Measurements from ENCODE around the gene CETN3.

CETN3 gene

GRCh38 chr5:90409318-90410177 is at the start of gene CETN3:
Gene CETN3 (minus strand): TSS chr5:90409756. CDS start chr5:90409661, 95 bp downstream.
- peak; percentile 93 to 96 for DNase-seq

DNA sequence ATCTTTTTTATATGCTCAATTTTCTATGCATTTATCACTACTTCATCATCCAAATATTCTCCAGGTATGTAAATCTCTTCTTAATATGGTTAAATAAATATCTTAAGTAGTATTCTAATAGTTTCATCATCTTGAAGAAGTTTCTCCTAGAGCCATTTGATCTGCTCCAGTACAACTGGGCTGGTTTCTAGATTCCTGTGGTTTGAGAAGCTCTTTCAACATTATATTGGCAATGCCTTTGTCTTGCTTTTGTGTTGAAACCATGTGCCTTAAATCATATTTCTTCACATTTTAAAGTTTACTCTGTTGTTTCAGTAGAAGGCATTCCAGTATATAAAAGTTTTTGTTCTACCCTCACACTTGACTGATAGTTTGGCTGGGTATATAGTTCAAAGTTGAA is 37.4 kb upstream of the CETN3 start:
- no peak for DNase-seq

- no peak for DNase-seq
These were observed 31.1 kb upstream of the CETN3 start for GRCh38 chr5:90440644-90441043.

GRCh38 chr5:90438100-90438499 is 28.5 kb upstream of the CETN3 start:
- no peak for DNase-seq

DNA sequence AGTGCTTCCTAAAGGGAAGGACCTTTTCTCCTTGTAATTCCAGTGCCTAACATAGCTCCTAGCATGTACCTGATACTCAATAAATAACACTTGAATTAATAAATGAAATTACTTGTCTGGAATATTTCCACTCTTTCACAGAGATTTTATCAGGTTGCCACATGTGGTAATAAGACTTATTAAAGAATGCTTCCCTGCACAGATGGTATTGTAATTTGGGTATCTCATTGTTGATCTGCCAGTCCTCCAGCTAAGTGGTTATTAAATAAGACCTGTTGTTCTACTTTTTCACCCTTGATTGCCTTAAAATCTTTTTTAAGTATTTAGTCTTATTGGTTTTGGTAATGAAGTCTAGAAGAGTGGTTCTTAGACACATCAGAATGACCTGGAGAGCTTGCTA is 28.1 kb upstream of the CETN3 start:
- DNase-seq = peak; percentile 18 to 80

GRCh38 chr5:90434116-90434714 is 24.7 kb upstream of the CETN3 start:
- peak in 1 of 2 experiments; percentile 52 for DNase-seq

GRCh38 chr5:90424245-90424644 is 14.7 kb upstream of the CETN3 start:
- DNase-seq = no peak

DNA sequence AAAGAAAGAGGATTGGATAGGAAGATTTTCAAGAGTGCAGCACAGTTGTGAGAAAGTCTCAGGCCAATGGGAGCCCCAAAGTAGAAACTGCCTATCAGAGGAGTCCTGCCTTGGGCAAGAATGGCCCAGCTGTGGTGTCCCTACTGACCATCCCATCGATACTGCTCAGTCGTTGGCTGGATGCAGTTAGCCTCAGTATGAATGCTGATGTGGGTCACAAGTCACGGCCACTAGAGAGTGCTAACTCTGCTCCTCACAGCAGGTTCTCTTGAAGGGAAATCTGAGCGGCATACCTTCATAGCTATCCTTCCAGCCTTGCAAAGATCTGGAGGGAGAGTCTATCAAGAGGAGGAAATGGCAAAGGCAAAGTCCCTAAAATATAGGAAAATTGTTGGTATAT is 11.6 kb upstream of the CETN3 start:
- DNase-seq = peak in 1 of 2 experiments; percentile 12

DNA sequence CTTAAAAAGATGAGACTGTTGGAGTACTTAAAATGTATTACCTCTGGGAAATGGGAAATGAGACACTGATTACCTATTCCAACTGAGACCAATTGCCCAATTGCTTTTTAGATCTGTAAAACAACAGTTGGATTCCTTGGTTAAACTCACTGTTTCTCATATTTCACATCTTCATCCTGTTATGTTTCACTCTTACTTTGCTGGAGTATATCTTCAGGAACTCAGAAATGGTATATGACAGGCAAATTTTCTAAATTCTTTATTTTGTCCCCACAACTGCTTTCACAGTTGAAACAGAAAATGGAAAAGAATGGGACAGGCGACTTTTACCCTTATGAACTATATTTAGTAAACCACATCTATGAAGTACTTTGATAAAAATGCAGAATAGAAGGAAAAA is 8.7 kb upstream of the CETN3 start:
- no peak for DNase-seq

DNA sequence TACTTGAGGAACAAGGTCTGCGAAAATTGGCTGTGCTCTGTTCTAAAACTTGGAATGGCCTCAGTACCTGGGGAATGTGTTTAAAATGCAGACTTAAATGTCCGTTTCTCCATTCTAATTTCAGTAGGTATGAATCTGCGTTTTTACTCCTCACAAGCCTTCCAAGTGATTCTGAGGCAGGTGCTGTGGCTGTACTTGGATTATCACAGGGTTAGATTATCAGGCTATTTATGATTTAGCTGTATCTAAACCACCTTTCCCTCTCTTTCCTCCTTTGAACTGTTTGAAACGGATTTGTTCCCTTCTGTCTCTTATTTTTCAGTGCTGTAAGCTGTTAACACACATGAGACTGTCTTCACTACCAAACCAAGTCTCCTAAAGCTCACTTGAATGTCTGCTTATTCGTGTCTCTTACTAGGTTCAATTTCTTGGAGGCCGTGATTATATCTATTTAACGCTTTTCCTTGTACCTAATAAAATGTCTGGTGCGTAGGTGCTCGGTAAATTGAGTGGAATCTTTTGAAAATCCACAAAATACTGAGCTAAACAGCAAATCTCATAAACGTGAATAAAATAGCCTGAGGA is 714 bp upstream of the CETN3 start:
- no peak for DNase-seq

DNA sequence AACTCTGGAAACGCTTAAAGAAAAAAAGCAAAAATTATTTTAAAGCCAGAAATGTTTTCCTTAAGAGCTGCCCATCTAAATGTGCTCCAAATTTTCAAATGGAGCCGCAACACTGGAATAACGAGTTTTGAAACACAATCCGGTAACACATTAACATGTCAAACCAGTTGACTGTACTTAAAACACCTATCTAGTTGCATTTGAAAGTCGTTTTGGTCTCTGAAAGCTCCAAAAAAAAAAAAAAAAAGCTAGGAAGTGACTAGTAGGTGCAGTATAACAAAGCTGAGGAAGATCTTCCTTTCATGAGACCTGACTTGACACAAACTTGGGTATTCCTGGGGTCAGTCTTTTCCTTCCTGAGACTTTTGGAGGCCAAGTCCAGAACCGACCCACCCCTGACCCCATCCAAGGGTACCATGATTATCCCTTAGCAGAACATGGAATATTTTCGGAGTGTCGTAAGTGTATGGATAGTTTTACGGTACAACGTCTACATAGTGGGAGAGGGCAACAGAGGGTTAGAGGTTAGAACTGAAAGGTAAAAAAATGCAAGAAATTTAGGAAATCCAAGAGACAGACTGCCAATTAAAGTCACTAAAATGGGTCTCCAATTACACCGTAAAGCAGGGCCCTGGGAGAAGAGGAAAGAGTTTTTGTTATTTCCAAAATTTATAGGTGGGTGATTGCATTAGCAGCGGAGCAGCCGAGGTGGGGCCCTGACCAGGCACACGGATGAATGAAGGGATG is 812 bp downstream of the CETN3 start:
- DNase-seq = peak in 1 of 2 experiments; percentile 45

GRCh38 chr5:90406466-90406865 is 3.1 kb downstream of the CETN3 start:
- no peak for DNase-seq

DNA sequence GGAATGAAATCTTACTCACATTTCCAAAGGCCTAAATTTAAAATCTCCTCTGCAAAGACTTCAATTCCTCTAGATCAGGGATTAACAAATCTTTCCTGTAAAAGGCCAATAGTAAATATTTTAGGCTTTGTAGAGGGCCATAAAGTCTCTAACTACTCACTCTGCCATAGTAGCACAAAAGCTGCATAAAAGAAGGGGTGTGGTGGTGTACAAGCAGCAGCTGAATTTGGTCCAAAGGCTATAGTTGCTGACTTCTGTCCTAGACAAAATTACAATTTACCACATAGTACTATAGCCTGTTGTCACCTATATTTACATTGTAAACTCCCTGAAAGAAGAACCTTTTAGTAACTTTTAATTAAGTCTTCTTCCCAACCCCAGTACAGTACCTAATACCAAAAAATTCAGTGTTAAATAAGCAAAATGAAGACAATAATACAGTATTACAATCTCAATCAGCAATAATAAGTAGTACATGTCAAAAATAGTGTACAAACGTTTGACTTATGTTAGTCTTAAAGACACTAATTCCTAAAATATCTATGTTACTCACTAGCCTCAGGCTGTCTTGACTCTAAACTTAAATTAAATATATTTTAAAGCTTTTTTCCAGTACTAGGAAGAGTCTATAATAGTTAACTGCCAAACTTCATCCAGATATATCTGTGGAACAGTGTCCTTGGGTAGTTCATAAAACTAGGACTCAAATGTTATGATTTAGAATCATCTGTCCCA is 6.9 kb downstream of the CETN3 start:
- no peak for DNase-seq

GRCh38 chr5:90399251-90399650 is 10.3 kb downstream of the CETN3 start:
- DNase-seq = no peak

DNA sequence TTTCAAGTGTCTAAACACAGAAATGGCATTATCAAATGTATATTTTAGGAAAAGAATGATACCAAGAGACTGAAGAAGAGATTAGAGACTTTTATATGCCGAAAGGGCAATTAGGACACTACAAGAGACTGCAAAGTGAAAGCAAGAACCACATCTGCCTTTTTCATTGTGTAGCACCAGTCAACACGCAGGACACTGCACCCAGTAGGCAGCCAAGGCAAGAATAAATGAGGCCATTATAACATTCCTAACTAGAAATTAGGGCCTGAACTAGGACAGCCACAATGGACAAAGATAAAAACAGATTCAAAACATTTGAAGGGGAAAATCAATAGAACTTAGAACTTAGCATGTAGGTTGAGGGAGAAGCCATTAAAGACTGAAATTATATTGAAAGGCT is 10.8 kb downstream of the CETN3 start:
- no peak for DNase-seq

GRCh38 chr5:90395005-90395404 is 14.6 kb downstream of the CETN3 start:
- DNase-seq = no peak

DNA sequence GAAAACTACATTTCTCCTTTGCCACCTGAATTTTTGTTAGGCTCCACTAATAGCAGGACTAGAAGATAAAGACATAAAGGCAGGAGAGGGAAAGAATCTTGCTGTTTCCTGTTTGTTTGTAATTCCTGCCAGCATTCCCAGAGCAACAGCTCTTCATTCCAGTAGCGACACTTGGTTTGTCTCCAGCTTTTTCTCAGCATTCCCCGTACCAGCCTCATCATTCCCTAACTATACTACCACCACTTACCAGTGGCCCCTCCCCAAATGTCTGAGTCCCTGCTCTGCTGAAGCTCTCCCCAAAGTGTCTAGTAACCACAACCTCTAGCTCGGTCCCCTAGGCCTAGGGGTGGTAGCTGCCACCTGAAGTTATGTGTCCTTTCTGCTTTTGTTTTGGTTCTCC is 18.6 kb downstream of the CETN3 start:
- no peak for DNase-seq

DNA sequence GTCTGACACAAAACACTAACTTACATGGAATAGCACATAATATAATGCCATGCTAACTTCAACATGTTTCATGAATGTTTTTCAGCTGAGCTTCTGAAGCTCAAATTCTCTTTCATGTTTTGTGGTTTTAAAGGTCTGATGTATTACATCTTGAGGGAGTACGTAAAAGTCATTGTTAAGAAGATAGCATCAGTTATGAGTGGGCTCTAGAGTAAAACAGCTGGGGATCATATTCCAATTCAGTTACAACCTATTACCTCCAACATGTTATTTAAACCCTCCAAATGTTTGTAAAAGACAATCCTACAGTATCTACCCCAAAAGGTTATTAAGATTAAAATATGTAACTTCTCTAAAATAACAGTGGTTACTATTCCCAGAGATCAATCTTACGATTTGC is 19.2 kb downstream of the CETN3 start:
- DNase-seq = peak in 1 of 2 experiments; percentile 11

DNA sequence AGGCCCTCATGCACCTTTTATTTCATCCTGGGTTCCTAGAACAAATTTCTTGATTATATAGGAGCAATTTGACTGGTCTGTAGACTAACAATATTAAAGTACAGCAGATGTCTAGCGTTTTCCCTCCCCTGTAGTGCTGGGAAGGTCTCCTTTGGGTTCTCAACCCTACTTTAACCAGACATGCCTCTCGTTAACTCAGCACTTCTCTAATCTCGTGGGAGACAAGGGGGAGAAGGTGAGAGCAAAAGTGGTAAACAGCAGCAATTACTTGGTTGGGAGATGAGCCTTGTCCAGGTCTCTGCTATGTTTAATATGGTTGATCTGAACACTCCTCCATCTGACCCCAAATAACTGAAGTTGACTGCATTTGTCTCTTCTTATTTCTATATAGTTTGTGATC is 22.0 kb downstream of the CETN3 start:
- peak; percentile 6 to 8 for DNase-seq

DNA sequence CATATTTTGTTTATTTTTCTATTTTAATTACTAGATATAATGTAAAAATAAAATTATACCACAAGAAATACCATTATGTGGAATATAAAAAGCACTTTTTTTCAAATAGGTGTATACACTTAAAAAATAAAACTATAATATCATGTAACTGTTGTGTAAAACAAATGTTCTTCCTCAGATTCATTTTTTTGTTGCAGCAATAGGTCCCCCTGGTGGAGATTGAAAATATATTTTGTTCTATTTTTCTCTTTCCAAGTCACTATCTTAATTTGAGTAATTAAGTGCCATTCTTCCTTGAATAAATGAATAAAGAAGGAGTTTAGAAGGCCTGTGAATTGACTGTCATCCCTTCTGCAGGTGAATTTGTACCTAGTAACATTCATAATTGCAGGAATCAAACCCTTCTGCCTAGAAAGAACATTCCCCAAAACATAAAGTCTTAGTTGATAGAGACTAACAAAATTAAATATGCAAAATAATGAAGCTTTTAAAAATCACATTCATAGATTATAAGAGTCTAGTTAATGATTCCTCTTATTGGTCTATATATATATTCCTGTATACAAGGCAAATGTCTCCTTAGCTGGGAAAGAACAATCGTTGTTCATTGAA is 23.4 kb downstream of the CETN3 start:
- DNase-seq = peak in 1 of 2 experiments; percentile 19

DNA sequence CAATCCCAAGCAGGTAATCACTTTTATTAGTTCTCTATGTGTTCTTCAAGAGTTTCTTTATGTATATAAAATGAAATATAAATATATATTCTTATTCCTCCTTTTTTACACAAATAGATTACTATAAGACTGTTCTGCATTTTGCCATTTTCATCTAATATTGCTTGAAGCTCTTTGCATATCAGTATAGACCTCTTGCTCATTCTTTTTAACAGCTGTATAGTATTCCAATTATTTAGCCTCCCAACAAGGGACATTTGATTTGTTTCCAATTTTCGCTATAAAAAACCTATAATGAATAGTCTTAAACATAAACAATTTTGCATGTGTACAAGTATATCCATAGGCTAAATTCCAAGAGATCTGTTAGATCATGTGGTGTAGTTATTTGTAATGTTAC is 25.2 kb downstream of the CETN3 start:
- no peak for DNase-seq

- DNase-seq = no peak
These were observed 25.7 kb downstream of the CETN3 start for GRCh38 chr5:90383903-90384302.

All from NCI-H524 (cell line).